GM12874 (cell line): ENCODE measurements around the gene PEX12.

ENCODE experiments used
- TF ChIP-seq, protein P1 (sequence below): IDR thresholded peaks from 2 replicates; pipeline ENCODE4 v1.5.1; 2011; ENCODE audit warnings: low read depth, mild to moderate bottlenecking, control low read depth, low read length, moderate library complexity; ENCODE audit not compliant: insufficient read depth

Gene PEX12

DNA sequence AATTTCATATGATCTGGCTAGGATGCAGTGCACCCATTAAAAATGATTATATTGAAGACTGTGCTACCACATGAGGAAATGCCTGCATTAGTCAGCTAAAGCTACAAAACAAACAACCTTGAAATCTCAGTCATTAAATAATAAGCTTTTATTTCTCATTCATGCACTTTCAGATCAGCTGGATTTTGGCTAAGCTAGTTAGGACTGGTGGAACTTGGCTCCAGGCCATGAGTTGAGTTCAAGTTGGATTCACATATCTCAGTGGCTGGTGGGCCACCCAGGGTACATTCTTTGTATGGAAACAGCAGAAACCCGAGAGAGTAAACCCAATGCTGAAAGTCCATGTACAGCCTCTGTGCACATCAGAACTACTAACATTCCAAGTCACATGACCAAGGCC, 34.5 kb downstream of the PEX12 start:
- TF ChIP-seq, protein P1, sequence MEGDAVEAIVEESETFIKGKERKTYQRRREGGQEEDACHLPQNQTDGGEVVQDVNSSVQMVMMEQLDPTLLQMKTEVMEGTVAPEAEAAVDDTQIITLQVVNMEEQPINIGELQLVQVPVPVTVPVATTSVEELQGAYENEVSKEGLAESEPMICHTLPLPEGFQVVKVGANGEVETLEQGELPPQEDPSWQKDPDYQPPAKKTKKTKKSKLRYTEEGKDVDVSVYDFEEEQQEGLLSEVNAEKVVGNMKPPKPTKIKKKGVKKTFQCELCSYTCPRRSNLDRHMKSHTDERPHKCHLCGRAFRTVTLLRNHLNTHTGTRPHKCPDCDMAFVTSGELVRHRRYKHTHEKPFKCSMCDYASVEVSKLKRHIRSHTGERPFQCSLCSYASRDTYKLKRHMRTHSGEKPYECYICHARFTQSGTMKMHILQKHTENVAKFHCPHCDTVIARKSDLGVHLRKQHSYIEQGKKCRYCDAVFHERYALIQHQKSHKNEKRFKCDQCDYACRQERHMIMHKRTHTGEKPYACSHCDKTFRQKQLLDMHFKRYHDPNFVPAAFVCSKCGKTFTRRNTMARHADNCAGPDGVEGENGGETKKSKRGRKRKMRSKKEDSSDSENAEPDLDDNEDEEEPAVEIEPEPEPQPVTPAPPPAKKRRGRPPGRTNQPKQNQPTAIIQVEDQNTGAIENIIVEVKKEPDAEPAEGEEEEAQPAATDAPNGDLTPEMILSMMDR: no peak

DNA sequence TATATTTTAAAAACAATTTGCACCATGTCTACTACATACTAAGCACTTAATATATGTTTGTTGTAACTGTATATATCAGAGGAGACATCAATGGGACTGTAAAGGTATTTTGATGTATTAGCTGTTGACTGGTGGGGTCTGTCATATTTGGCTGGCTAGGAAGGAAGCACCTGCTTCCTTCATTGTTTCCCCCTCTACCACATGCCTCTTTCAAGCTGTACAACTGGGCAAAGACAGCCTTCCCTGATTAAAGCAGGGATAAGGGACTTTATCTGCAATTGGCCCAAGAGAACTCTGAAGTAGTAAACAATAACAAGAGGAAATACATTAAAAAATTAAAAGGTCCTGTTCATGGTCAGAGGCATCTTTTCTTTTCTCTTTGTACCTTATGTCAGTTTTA, 35.4 kb downstream of the PEX12 start:
- TF ChIP-seq, protein P1: no peak

DNA sequence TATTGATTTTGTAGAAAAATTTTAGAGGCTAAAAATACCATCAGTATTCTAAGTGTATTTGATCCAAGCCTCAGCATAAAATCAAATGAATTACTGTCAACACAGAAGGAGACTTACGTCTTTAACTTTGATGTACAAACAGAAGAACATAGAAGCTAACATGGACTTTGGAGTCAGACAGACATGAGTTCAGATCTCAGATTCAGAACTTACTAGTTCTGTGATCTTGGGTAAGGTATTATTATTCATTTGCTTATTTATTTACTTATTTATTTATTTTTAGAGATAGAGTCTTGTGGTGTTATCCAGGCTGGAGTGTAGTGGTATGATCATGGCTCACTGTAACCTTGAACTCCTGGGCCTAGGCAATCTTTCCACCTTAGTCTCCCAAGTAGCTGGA, 36.9 kb downstream of the PEX12 start:
- TF ChIP-seq, protein P1: no peak

DNA sequence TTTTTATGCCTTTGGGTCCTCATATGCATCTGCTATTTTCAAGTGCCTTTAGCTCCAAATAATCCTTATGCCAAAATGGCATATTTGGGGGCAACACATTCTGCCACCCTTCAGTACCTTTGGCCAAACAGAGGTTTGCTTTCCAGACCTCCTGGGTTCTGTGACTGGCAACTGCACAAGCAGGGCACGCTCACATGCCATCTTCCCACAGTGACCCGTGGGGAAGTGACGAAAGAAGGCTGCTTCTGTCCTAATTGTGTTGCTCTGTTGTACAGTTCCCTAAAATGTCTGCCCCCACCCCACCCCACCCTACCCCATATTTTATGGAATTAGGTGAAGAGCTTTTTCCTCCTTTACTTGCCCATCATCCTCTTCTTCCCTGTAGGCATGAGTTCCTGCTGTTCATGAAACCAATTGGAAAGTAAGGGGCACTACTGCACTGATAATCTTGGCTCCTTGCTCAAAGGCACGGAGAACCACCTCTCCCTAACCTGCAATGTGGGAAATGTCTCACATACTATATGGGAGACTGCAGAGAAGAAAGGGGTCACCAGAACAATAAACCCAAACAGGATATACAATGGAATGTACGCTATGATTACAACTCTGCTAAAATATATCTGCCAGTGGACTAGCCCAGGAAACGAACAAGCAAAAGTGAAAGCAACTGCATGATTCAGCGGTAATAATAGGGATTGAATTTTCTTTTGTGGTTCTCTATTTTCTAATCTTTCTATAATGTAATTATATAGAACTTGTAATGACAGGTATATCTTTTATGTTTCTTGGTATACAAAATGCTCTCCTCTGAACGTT, 37.6 kb downstream of the PEX12 start:
- TF ChIP-seq, protein P1: no peak

DNA sequence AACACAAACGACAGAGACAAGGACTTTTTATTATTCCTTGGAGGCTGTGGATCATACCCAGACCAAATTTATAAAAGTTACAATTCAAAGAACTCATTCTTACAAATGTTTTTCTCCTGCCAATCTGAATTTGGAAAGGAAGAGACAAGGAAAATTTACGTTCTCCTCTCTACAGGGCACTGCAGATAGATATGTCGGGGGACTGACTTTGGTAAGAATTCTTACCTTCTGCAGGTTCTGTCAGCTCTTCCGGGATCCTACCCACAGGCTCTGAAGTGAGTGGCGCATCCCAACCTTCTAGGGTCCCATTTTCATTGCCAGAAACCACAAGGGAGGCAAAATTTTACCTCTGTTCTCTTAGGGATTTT, 38.7 kb downstream of the PEX12 start:
- TF ChIP-seq, protein P1: no peak

DNA sequence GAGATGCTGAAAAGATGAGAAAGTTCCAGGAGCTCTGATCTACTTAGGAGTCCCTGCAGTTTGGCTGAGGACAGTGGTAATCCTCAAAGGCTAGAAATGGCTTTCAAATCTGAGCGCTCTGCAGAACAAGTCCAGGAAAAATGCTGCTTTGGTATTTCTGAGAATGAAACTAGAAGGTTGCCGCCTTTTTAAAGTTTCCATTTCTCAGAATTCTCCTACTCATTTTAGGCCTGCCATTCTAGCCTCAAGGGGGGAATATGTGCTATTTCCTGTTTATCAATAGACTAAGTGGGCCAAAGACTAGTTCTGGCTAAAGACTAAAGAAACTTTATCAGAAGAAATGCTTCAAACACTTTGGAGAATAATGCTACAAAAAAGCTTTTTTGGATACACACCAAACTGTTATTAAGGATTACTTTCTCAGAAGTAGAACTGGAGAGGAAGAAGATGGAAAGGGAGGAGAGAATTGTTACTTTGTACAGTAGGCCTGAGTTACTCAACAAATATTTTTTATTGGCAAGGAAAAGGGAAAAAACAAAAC, 40.7 kb downstream of the PEX12 start, which contains the start of gene SLFN12L:
TSS of gene SLFN12L (minus strand) at position 78 of the 541 bp plus-strand sequence. CDS start 15,314 bp downstream, outside the sequence.
- TF ChIP-seq, protein P1: no peak

DNA sequence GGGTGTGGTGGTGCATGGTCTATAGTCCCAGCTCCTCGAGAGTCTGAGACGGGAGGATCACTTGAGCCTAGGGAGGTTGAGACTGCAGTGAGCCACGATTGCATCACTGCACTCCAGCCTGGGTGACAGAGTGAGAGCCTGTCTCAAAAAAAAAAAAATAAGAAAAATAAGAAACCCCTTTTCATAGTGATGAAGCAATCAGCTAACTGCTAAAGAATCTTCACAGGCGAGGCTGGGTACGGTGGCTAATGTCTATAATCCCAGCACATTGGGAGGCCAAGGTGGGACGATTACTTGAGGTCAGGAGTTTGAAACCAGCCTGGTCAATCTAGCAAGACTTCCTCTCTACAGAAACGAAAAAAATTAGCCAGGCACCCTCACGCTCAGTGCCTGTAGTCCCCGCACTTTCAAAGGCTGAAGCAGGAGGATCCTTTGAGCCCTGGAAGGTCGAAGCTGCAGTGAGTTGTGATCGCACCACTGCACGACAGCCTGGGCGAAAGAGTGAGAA, 41.7 kb downstream of the PEX12 start:
- TF ChIP-seq, protein P1: no peak
